Measurements from ENCODE around the gene GANAB. TPM values are rescaled to one million over a fixed set of nuclear protein-coding genes. Genes with fewer than 3 reads are reported as not detected.

Gene GANAB
- total RNA-seq, 4 donors from 2014 or later: 56.9 to 513 (median 270) TPM

DNA sequence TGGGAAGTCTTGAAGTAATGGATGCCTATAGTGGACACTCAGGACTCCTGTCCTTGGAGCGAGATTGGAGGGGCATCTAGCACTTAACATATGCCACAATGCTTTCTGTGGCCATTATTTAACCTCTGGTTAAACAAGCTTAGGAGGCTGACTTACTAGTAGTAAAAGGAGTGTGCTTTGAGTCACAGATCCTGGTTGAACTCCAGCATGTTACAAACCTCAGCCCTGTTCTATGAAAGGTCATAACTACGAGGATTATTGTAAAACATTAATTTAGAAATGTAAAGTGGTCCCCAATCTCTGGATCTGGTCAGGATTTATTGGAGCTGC is 26.7 kb upstream of the GANAB start:
- Histone ChIP-seq H3K4me1 (peaks cover 0 to 9% of the 10 kb centered on the region in 2 donors), H3K27me3 (no peaks in the 10 kb centered on the region), H3K27ac (no peak overlapping the region), H3K9me3 (no peaks in the 10 kb centered on the region), H3K4me3 (no peak overlapping the region), H3K36me3 (no peaks in the 10 kb centered on the region)
- no peak for TF ChIP-seq POLR2A (IDR thresholded peaks at IDR 0.05)
- TF ChIP-seq, protein P1, sequence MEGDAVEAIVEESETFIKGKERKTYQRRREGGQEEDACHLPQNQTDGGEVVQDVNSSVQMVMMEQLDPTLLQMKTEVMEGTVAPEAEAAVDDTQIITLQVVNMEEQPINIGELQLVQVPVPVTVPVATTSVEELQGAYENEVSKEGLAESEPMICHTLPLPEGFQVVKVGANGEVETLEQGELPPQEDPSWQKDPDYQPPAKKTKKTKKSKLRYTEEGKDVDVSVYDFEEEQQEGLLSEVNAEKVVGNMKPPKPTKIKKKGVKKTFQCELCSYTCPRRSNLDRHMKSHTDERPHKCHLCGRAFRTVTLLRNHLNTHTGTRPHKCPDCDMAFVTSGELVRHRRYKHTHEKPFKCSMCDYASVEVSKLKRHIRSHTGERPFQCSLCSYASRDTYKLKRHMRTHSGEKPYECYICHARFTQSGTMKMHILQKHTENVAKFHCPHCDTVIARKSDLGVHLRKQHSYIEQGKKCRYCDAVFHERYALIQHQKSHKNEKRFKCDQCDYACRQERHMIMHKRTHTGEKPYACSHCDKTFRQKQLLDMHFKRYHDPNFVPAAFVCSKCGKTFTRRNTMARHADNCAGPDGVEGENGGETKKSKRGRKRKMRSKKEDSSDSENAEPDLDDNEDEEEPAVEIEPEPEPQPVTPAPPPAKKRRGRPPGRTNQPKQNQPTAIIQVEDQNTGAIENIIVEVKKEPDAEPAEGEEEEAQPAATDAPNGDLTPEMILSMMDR (IDR thresholded peaks at IDR 0.05): no peak
- intact Hi-C loops (cut with DNase I; ENCODE audit: low total_unique reads): no loop called here
- no peak for DNase-seq

DNA sequence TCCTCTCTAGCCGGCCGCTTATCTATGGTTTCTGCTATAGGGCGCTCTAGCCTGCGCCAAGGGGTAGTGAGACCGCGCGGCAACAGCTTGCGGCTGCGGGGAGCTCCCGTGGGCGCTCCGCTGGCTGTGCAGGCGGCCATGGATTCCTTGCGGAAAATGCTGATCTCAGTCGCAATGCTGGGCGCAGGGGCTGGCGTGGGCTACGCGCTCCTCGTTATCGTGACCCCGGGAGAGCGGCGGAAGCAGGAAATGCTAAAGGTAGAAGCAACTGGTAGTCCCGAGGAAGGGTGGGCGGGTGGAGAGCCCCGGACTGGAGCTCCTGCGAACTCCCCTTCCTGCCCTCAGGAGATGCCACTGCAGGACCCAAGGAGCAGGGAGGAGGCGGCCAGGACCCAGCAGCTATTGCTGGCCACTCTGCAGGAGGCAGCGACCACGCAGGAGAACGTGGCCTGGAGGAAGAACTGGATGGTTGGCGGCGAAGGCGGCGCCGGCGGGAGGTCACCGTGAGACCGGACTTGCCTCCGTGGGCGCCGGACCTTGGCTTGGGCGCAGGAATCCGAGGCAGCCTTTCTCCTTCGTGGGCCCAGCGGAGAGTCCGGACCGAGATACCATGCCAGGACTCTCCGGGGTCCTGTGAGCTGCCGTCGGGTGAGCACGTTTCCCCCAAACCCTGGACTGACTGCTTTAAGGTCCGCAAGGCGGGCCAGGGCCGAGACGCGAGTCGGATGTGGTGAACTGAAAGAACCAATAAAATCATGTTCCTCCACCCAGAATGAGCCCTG is 25.4 kb upstream of the GANAB start, which contains the start of the genes LBHD1 and UQCC3:
TSS of gene LBHD1 (minus strand) at position 660 of the 782 bp plus-strand sequence. CDS start 2,236 bp downstream, outside the sequence.
TSS of gene UQCC3 (plus strand) at position 66 of the 782 bp plus-strand sequence. CDS start at position 139, 73 bp downstream.
- H3K27me3 ChIP-seq: no peaks in the 10 kb centered on the region
- TF ChIP-seq, protein P1 (IDR thresholded peaks at IDR 0.05): peak in 1 of 4 experiments; percentile 24
- peak in 1 of 2 donors; percentile 48 for TF ChIP-seq POLR2A (IDR thresholded peaks at IDR 0.05)
- no peaks in the 10 kb centered on the region for H3K36me3 ChIP-seq
- intact Hi-C loops (cut with DNase I; ENCODE audit: low total_unique reads): no loop called here
- no peaks in the 10 kb centered on the region for H3K9me3 ChIP-seq
- DNase-seq: peak; percentile 70 to 79
- peaks cover 4 to 6% of the 10 kb centered on the region in 2 donors for H3K4me1 ChIP-seq
- peak within 1 kb of the TSS; percentile 70 to 73 for H3K4me3 ChIP-seq
- H3K27ac ChIP-seq: peak within 1 kb of the TSS; percentile 82 to 87

DNA sequence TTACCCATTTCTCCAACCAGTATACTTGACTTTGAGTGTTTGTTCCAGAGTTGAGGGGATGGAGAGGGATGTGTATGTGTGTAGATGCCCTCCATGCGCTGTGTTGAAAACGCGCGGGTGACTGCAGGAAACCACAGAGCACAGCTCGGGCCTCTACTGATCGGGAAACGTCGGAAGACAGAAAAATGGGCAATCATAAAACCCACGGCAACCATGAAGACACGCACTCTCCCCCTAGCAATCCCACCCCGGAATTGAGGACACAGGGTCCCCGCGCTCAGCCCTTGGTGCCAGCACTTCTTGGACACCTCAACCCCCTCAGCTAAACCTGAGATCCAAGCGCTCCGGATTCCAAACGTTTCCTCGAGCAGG is 24.8 kb upstream of the GANAB start:
- TF ChIP-seq, protein P1 (IDR thresholded peaks at IDR 0.05): no peak
- no peak for TF ChIP-seq POLR2A (IDR thresholded peaks at IDR 0.05)
- H3K27me3 ChIP-seq: no peaks in the 10 kb centered on the region
- peak overlapping the region; percentile 70 to 73 for H3K4me3 ChIP-seq
- DNase-seq: no peak
- peak overlapping the region; percentile 82 to 87 for H3K27ac ChIP-seq
- no peaks in the 10 kb centered on the region for H3K36me3 ChIP-seq
- H3K9me3 ChIP-seq: no peaks in the 10 kb centered on the region
- intact Hi-C loops (cut with DNase I; ENCODE audit: low total_unique reads): no loop called here
- H3K4me1 ChIP-seq: peaks cover 9 to 12% of the 10 kb centered on the region in 2 donors

DNA sequence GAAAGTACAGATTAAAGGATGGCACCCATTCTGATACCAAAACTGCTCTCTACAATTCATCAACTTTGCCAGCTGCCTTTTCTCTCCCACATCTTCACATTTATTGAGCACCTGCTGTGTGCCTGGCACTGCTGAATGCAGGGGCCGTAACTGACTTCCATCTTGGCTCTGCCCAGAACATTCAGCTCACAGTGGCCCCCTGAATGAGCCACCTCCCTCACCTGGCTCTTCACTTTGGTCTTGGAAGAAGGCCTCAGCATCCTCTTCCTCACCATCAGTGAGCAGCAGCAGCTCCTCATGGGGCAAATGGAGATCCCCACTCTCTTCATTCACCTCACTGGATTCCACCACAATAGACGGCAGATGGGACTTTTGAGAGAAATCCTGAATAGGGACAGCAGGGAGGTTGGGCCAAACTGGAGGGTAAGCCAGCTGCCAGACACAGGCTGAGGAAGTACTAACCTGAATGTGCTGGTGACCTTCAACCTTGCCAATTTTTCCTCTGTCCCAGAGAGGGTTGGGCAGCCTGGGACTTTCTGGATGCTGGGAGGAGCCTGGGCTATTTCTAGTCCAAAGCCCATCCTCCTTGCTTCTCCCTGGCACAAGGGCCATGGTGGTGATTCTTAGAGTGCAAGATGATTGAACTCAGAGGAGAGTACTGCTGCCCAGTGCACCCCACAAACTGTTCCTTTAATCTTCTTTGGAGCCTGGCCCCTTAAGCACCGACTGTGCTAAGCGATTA is 23.2 kb upstream of the GANAB start:
- H3K27me3 ChIP-seq: no peaks in the 10 kb centered on the region
- no peak for DNase-seq
- H3K27ac ChIP-seq: no peak overlapping the region
- TF ChIP-seq, protein P1 (IDR thresholded peaks at IDR 0.05): no peak
- TF ChIP-seq POLR2A (IDR thresholded peaks at IDR 0.05): no peak
- H3K4me1 ChIP-seq: peaks cover 9 to 15% of the 10 kb centered on the region in 2 donors
- intact Hi-C loops (cut with DNase I; ENCODE audit: low total_unique reads): no loop called here
- no peaks in the 10 kb centered on the region for H3K9me3 ChIP-seq
- H3K4me3 ChIP-seq: no peak overlapping the region
- no peaks in the 10 kb centered on the region for H3K36me3 ChIP-seq

DNA sequence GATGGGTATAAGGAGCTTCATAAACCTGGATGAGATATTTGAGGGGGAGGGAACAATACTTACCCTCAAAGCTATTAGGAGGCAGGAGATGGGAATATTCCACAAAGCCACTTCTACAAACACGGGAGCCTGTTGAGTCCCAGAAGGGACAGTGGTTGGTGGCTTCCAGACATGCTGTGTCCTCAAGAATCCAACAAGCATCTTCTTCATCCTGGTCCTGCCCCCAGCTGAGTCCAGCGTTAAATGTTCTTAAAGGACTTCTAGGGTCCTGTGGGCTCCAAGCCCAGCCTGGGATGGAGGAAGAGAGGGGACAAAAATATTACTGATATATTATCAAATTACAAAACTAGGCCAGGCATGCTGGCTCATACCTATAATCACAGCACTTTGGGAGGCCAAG is 21.0 kb upstream of the GANAB start:
- peak overlapping the region; percentile 7 to 12 for H3K27ac ChIP-seq
- no peaks in the 10 kb centered on the region for H3K36me3 ChIP-seq
- H3K4me3 ChIP-seq: no peak overlapping the region
- no peak for DNase-seq
- H3K27me3 ChIP-seq: no peaks in the 10 kb centered on the region
- intact Hi-C loops (cut with DNase I; ENCODE audit: low total_unique reads): no loop called here
- H3K9me3 ChIP-seq: no peaks in the 10 kb centered on the region
- H3K4me1 ChIP-seq: peaks cover 9 to 12% of the 10 kb centered on the region in 2 donors
- no peak for TF ChIP-seq POLR2A (IDR thresholded peaks at IDR 0.05)
- TF ChIP-seq, protein P1 (IDR thresholded peaks at IDR 0.05): no peak

All from uterus (tissue), 4 donors.